Thyroid gland (tissue), 4 donors: ENCODE results near the gene LRRC8B.

Source experiments
- POLR2A ChIP-seq, 2 donors: fragments of 450-650 bp; IDR thresholded peaks; one replicate each; pipeline ENCODE4 v1.6.1; 2017; ENCODE audit warnings: antibody characterized with exemption in 2 of 2, mild to moderate bottlenecking in 2 of 2, moderate library complexity in 1 of 2
- TF ChIP-seq, protein P1 (sequence below), 6 experiments: fragments of 200-600 bp in 3 of 6; fragments of 450-650 bp in 3 of 6; sonication (generic) in 3 of 6; IDR thresholded peaks; one replicate each; pipeline ENCODE4 v1.5.1; 2016 to 2019; ENCODE audit warnings: antibody characterized with exemption in 6 of 6, mild to moderate bottlenecking in 2 of 6, inconsistent platforms in 1 of 6, moderate library complexity in 1 of 6

DNA sequence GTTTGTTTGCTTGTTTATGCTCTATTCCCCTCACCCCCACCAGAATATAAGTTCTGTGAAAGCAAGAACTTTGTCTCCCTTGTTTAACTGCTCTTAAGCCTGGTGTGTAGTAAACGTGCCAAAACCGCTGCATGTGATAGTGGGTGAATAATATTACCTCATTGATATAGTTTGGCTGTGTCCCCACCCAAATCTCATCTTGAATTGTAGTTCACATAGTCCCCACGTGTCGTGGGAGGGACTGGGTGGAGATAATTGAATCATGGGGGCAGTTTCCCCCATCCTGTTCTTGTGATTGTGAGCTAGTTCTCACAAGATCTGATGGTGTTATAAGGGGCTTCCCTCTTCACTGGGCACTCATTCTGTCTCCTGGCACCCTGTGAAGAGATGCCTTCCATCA, 7.6 kb downstream of the LRRC8B start:
- TF ChIP-seq, protein P1, sequence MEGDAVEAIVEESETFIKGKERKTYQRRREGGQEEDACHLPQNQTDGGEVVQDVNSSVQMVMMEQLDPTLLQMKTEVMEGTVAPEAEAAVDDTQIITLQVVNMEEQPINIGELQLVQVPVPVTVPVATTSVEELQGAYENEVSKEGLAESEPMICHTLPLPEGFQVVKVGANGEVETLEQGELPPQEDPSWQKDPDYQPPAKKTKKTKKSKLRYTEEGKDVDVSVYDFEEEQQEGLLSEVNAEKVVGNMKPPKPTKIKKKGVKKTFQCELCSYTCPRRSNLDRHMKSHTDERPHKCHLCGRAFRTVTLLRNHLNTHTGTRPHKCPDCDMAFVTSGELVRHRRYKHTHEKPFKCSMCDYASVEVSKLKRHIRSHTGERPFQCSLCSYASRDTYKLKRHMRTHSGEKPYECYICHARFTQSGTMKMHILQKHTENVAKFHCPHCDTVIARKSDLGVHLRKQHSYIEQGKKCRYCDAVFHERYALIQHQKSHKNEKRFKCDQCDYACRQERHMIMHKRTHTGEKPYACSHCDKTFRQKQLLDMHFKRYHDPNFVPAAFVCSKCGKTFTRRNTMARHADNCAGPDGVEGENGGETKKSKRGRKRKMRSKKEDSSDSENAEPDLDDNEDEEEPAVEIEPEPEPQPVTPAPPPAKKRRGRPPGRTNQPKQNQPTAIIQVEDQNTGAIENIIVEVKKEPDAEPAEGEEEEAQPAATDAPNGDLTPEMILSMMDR (IDR thresholded peaks at IDR 0.05): no peak
- TF ChIP-seq POLR2A (IDR thresholded peaks at IDR 0.05): no peak
